ENCODE data around the gene SEPHS1. TPM values are rescaled to one million over a fixed set of nuclear protein-coding genes. Genes with fewer than 3 reads are reported as not detected.
"Not testable (repeated sequence)": the region's sequence is repeated elsewhere in the genome, so short reads cannot be mapped to it uniquely, and the experiment has no call there.

Gene SEPHS1
- total RNA-seq, 1 donor from 2014 or later: 127 TPM

DNA sequence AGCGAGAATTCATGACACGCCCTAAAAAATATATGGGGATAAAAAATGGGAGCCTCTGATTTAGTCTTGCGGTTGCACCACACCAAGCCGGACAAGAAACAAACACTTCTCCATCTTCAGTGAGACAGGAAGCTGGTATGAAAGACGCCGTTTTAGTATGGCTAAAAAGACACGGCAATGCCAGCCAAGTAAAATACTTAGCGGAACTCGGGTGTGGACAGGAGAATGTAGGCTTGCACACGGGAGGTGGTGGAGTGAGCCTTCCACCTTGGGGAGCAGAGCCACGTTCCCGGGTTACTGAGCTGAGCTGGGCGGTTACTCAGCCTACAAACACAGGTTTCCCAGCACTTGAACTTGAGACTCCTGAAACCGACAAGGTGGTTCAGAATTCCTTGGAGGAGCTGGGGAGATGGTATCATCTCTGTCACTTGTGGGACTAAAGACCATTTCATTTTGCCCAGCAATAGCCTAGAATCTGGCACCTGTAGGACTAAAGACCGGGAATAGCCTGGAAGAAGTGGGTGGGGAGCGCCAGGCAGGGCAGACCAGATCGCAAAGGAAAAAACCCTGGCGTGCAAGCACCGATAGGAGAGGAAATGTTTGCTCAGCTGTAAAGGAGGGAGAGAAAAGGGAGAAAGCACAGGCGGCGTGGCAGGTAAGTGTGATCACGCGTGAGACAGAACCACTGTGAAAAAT, 34.8 kb upstream of the SEPHS1 start:
- Mint-ChIP-seq H3K36me3 (ENCODE audit: insufficient read depth) (no peaks in the 10 kb centered on the region), H3K27me3 (peaks cover 38% of the 10 kb centered on the region), H3K9me3 (ENCODE audit: low read depth) (no peaks in the 10 kb centered on the region), H3K4me3 (ENCODE audit: low read depth) (peak overlapping the region; percentile 74), H3K4me1 (ENCODE audit: low read depth) (peaks cover 7% of the 10 kb centered on the region), H3K27ac (peak overlapping the region; percentile 80)
- TF ChIP-seq CTCF (IDR thresholded peaks at IDR 0.05; ENCODE audit: unreplicated experiment): no peak
- no peak for DNase-seq (ENCODE audit: low spot score, unreplicated experiment)

DNA sequence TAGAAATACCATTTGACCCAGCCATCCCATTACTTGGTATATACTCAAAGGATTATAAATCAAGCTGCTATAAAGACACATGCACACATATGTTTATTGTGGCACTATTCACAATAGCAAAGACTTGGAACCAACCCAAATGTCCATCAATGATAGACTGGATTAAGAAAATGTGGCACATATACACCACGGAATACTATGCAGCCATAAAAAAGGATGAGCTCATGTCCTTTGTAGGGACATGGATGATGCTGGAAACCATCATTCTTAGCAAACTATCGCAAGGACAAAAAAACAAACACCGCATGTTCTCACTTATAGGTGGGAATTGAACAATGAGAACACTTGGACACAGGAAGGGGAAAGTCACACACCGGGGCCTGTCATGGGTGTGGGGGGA, 31.0 kb upstream of the SEPHS1 start:
- H3K4me3 Mint-ChIP-seq (ENCODE audit: low read depth); DNase-seq (ENCODE audit: low spot score, unreplicated experiment); H3K27ac Mint-ChIP-seq; H3K36me3 Mint-ChIP-seq (ENCODE audit: insufficient read depth); H3K4me1 Mint-ChIP-seq (ENCODE audit: low read depth); H3K9me3 Mint-ChIP-seq (ENCODE audit: low read depth): not testable (repeated sequence)
- H3K27me3 Mint-ChIP-seq: peaks cover 24% of the 10 kb centered on the region

DNA sequence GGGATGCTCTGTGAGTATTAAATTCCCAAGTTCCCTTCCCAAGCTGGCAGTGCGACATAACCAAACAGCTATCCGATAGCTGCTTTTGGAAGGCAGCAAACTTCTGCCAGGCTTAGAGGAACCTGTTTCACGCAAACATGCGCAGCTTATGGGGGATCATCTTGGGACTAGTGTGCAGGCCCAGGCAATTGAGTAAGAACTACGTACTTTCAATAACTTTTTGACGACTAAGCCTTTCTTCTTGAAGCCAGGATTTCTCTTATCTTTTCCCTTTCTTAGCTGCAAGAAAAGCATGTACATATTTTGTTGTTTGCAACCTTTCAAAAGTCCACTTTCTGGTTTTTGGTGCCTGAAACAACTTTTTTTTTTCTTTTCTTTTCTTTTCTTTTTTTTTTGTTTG, 28.7 kb upstream of the SEPHS1 start:
- TF ChIP-seq CTCF (IDR thresholded peaks at IDR 0.05; ENCODE audit: unreplicated experiment): no peak
- no peak overlapping the region for H3K4me3 Mint-ChIP-seq (ENCODE audit: low read depth)
- no peaks in the 10 kb centered on the region for H3K36me3 Mint-ChIP-seq (ENCODE audit: insufficient read depth)
- no peak for DNase-seq (ENCODE audit: low spot score, unreplicated experiment)
- peaks cover 10% of the 10 kb centered on the region for H3K27me3 Mint-ChIP-seq
- no peaks in the 10 kb centered on the region for H3K4me1 Mint-ChIP-seq (ENCODE audit: low read depth)
- no peaks in the 10 kb centered on the region for H3K9me3 Mint-ChIP-seq (ENCODE audit: low read depth)
- H3K27ac Mint-ChIP-seq: no peak overlapping the region

- Mint-ChIP-seq H3K27me3 (peaks cover 5% of the 10 kb centered on the region), H3K36me3 (ENCODE audit: insufficient read depth) (no peaks in the 10 kb centered on the region), H3K4me1 (ENCODE audit: low read depth) (no peaks in the 10 kb centered on the region), H3K4me3 (ENCODE audit: low read depth) (no peak overlapping the region), H3K27ac (no peak overlapping the region), H3K9me3 (ENCODE audit: low read depth) (no peaks in the 10 kb centered on the region)
- no peak for TF ChIP-seq CTCF (IDR thresholded peaks at IDR 0.05; ENCODE audit: unreplicated experiment)
- no peak for DNase-seq (ENCODE audit: low spot score, unreplicated experiment)
These were observed 28.2 kb upstream of the SEPHS1 start for GRCh38 chr10:13376297-13376696.

GRCh38 chr10:13375791-13376190, 27.7 kb upstream of the SEPHS1 start:
- H3K36me3 Mint-ChIP-seq (ENCODE audit: insufficient read depth): no peaks in the 10 kb centered on the region
- no peaks in the 10 kb centered on the region for H3K4me1 Mint-ChIP-seq (ENCODE audit: low read depth)
- peaks cover 3% of the 10 kb centered on the region for H3K27me3 Mint-ChIP-seq
- no peak for DNase-seq (ENCODE audit: low spot score, unreplicated experiment)
- TF ChIP-seq CTCF (IDR thresholded peaks at IDR 0.05; ENCODE audit: unreplicated experiment): no peak
- no peak overlapping the region for H3K4me3 Mint-ChIP-seq (ENCODE audit: low read depth)
- no peak overlapping the region for H3K27ac Mint-ChIP-seq
- H3K9me3 Mint-ChIP-seq (ENCODE audit: low read depth): no peaks in the 10 kb centered on the region

DNA sequence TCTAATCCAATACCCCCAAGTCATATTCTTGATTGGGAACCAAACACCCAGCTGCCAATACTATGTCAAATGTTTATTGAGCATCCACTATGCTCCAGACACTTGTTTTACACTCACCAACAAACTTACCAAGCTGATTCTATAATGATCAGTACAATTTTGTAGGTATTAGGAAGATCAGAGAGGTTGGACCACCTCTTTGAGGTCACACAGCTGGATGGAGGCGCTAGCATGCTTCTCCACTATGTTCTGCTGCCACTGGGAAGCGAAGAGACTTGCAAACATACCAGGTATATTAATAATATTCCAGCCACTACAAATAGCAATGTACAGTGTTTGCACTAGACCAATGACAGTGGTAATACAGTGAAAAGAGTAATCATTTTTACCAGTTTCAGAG, 25.6 kb upstream of the SEPHS1 start:
- Mint-ChIP-seq H3K27ac (no peak overlapping the region), H3K9me3 (ENCODE audit: low read depth) (no peaks in the 10 kb centered on the region), H3K4me3 (ENCODE audit: low read depth) (no peak overlapping the region), H3K4me1 (ENCODE audit: low read depth) (no peaks in the 10 kb centered on the region), H3K36me3 (ENCODE audit: insufficient read depth) (no peaks in the 10 kb centered on the region), H3K27me3 (no peaks in the 10 kb centered on the region)
- DNase-seq (ENCODE audit: low spot score, unreplicated experiment): no peak
- TF ChIP-seq CTCF (IDR thresholded peaks at IDR 0.05; ENCODE audit: unreplicated experiment): no peak

All from progenitor cell of endocrine pancreas (in vitro differentiated cells).